Stromal cell of bone marrow (primary cell): Measurements from ENCODE around the gene SYNJ2.

ENCODE experiments used
- DNase-seq: peaks from one replicate; pipeline ENCODE4 v3.0.0-alpha.2; 2012; ENCODE audit warnings: low read depth

The SYNJ2 gene

GRCh38 chr6:158040804-158041347 is 59.2 kb downstream of the SYNJ2 start:
- no peak for DNase-seq

- no peak for DNase-seq
Observed at GRCh38 chr6:158041370-158041769, 59.7 kb downstream of the SYNJ2 start.

- DNase-seq: no peak
Observed at GRCh38 chr6:158041788-158042187, 60.1 kb downstream of the SYNJ2 start.

GRCh38 chr6:158042245-158042798 is 60.7 kb downstream of the SYNJ2 start:
- DNase-seq: no peak

GRCh38 chr6:158043008-158043407 is 61.3 kb downstream of the SYNJ2 start:
- DNase-seq: no peak

GRCh38 chr6:158043586-158044524 is 62.2 kb downstream of the SYNJ2 start:
- no peak for DNase-seq

- no peak for DNase-seq
Observed at GRCh38 chr6:158044525-158044888, 62.8 kb downstream of the SYNJ2 start.

- no peak for DNase-seq
Observed at GRCh38 chr6:158046201-158047126, 64.8 kb downstream of the SYNJ2 start.

GRCh38 chr6:158047127-158047518 is 65.5 kb downstream of the SYNJ2 start:
- no peak for DNase-seq

GRCh38 chr6:158047563-158048323 is 66.1 kb downstream of the SYNJ2 start:
- no peak for DNase-seq

- DNase-seq: no peak
Observed at GRCh38 chr6:158048589-158048988, 66.9 kb downstream of the SYNJ2 start.

GRCh38 chr6:158049055-158050028 is 67.7 kb downstream of the SYNJ2 start:
- DNase-seq: no peak

- DNase-seq: no peak
Observed at GRCh38 chr6:158050107-158050735, 68.6 kb downstream of the SYNJ2 start.

GRCh38 chr6:158050955-158051354 is 69.3 kb downstream of the SYNJ2 start:
- peak; percentile 66 for DNase-seq

- DNase-seq: no peak
Observed at GRCh38 chr6:158051968-158052367, 70.3 kb downstream of the SYNJ2 start.

- no peak for DNase-seq
Observed at GRCh38 chr6:158053377-158054313, 72.0 kb downstream of the SYNJ2 start.

GRCh38 chr6:158056355-158056754 is 74.7 kb downstream of the SYNJ2 start:
- DNase-seq: no peak

GRCh38 chr6:158056804-158057203 is 75.1 kb downstream of the SYNJ2 start:
- no peak for DNase-seq
